ENCODE results near the gene PXT1. TPM values are rescaled to one million over a fixed set of nuclear protein-coding genes. Genes with fewer than 3 reads are reported as not detected.
A peak's percentile ranks its signal among the peaks of the same experiment; 100 is the strongest.

Gene PXT1
- total RNA-seq, 2 experiments from 2014 or later = 0.22 to 0.36 TPM

- ATAC-seq (no peak), DNase-seq (no peak)
- Mint-ChIP-seq H3K27ac (peak overlapping the region; percentile 49), H3K4me1 (ENCODE audit: low read depth) (peaks cover 59% of the 10 kb centered on the region), H3K27me3 (no peaks in the 10 kb centered on the region), H3K9me3 (peaks cover 10% of the 10 kb centered on the region), H3K4me3 (peak overlapping the region; percentile 18), H3K36me3 (ENCODE audit: low read depth) (peaks cover 35% of the 10 kb centered on the region)
- ChIA-PET POLR2A (interaction anchor here (1.5 kb wide), 1 partner anchor 149 kb away, joined by 3 read pairs; the partner anchor contains the start of gene SRSF3), CTCF (interaction anchor here (1.0 to 1.4 kb wide), 2 partner anchors 16 to 22 kb away, joined by 4 read pairs; no protein-coding TSS in a partner anchor)
- intact Hi-C loops (cut with micrococcal nuclease) = loop anchor here (10.0 kb wide), 1 partner anchor 99 kb away; the partner anchor contains the start of gene STK38
- no peak for TF ChIP-seq CTCF (IDR thresholded peaks at IDR 0.05)
Measured at GRCh38 chr6:36445621-36446020, 3.0 kb upstream of the PXT1 start.

GRCh38 chr6:36444470-36444869, 1.8 kb upstream of the PXT1 start:
- CTCF ChIA-PET = interaction anchor here (2.2 kb wide), 1 partner anchor 22 kb away, joined by 11 read pairs; no protein-coding TSS in a partner anchor
- DNase-seq = no peak
- Mint-ChIP-seq H3K9me3 (peaks cover 9% of the 10 kb centered on the region), H3K4me3 (peak overlapping the region; percentile 97), H3K4me1 (ENCODE audit: low read depth) (peaks cover 53% of the 10 kb centered on the region), H3K36me3 (ENCODE audit: low read depth) (peaks cover 30% of the 10 kb centered on the region), H3K27me3 (no peaks in the 10 kb centered on the region), H3K27ac (peak overlapping the region; percentile 93)
- ATAC-seq = no peak
- intact Hi-C loops (cut with micrococcal nuclease) = loop anchor here (10.0 kb wide), 1 partner anchor 100 kb away; the partner anchor contains the start of gene STK38
- TF ChIP-seq CTCF (IDR thresholded peaks at IDR 0.05) = no peak
- POLR2A ChIA-PET = interaction anchor here (0.8 to 1.8 kb wide), 5 partner anchors 12 to 155 kb away, joined by 3 to 5 read pairs (median 4); partner anchors contain the start of gene SRSF3

GRCh38 chr6:36443471-36444428, 1.1 kb upstream of the PXT1 start:
- Mint-ChIP-seq H3K27me3 (no peaks in the 10 kb centered on the region), H3K4me3 (peak overlapping the region; percentile 97), H3K4me1 (ENCODE audit: low read depth) (peaks cover 46% of the 10 kb centered on the region), H3K9me3 (peaks cover 1% of the 10 kb centered on the region), H3K27ac (peak overlapping the region; percentile 93), H3K36me3 (ENCODE audit: low read depth) (peaks cover 23% of the 10 kb centered on the region)
- no peak for TF ChIP-seq CTCF (IDR thresholded peaks at IDR 0.05)
- intact Hi-C loops (cut with micrococcal nuclease) = loop anchor here (10.0 kb wide), 1 partner anchor 101 kb away; the partner anchor contains the start of gene STK38
- POLR2A ChIA-PET = interaction anchor here (0.8 to 1.8 kb wide), 10 partner anchors 11 to 157 kb away, joined by 3 to 6 read pairs (median 4); partner anchors contain the start of genes BNIP5 and SRSF3
- ATAC-seq (no peak), DNase-seq (peak; percentile 24)
- CTCF ChIA-PET = interaction anchor here (0.7 to 2.2 kb wide), 4 partner anchors 14 to 172 kb away, joined by 3 to 11 read pairs (median 3); no protein-coding TSS in a partner anchor

GRCh38 chr6:36442103-36442670, 467 bp downstream of the PXT1 start:
- H3K27ac Mint-ChIP-seq = peak overlapping the region; percentile 98
- no peaks in the 10 kb centered on the region for H3K9me3 Mint-ChIP-seq
- H3K4me3 Mint-ChIP-seq = peak overlapping the region; percentile 97
- peak; percentile 16 for DNase-seq
- no peak for TF ChIP-seq CTCF (IDR thresholded peaks at IDR 0.05)
- H3K4me1 Mint-ChIP-seq (ENCODE audit: low read depth) = peaks cover 38% of the 10 kb centered on the region
- H3K27me3 Mint-ChIP-seq = no peaks in the 10 kb centered on the region
- ChIA-PET POLR2A (interaction anchor here (0.7 to 1.5 kb wide), 5 partner anchors 19 to 150 kb away, joined by 3 to 6 read pairs (median 5); no protein-coding TSS in a partner anchor), CTCF (interaction anchor here (0.8 kb wide), 1 partner anchor 851 kb away, joined by 3 read pairs; no protein-coding TSS in a partner anchor)
- peaks cover 15% of the 10 kb centered on the region for H3K36me3 Mint-ChIP-seq (ENCODE audit: low read depth)
- intact Hi-C loops (cut with micrococcal nuclease) = loop anchor here (10.0 kb wide), 1 partner anchor 103 kb away; the partner anchor contains the start of gene STK38
- ATAC-seq = no peak
